Chondrocyte (in vitro differentiated cells): ENCODE measurements around the gene CCDC88C. TPM values are rescaled to one million over a fixed set of nuclear protein-coding genes. Genes with fewer than 3 reads are reported as not detected.

ENCODE experiments used
- DNase-seq: peaks from one replicate; pipeline ENCODE4 v3.0.0; 2021; ENCODE audit warnings: mixed read lengths, low spot score
- H3K27ac Mint-ChIP-seq: one replicate; pipeline ENCODE4 v1.8.0; 2021; ENCODE audit warnings: mild to moderate bottlenecking, moderate library complexity, mixed read lengths; ENCODE audit not compliant: unreplicated experiment
- H3K27me3 Mint-ChIP-seq: 2 replicates; pipeline ENCODE4 v1.8.0; 2021; ENCODE audit warnings: low read depth, mixed read lengths
- H3K36me3 Mint-ChIP-seq: 2 replicates; pipeline ENCODE4 v1.8.0; 2021; ENCODE audit warnings: low read depth, mixed read lengths
- H3K4me1 Mint-ChIP-seq: 2 replicates; pipeline ENCODE4 v1.8.0; 2021; ENCODE audit warnings: low read depth, mild to moderate bottlenecking, mixed read lengths
- H3K4me3 Mint-ChIP-seq: one replicate; pipeline ENCODE4 v1.8.0; 2021; ENCODE audit warnings: mild to moderate bottlenecking, moderate library complexity, mixed read lengths; ENCODE audit not compliant: unreplicated experiment
- H3K9me3 Mint-ChIP-seq: 2 replicates; pipeline ENCODE4 v1.8.0; 2021; ENCODE audit warnings: low read depth, mixed read lengths
- CTCF ChIP-seq: fragments of 200-600 bp; sonication (generic); IDR thresholded peaks from 2 replicates; pipeline ENCODE4 v1.5.0; 2021; ENCODE audit warnings: antibody characterized with exemption, mild to moderate bottlenecking, moderate library complexity
- total RNA-seq: library from RNA; stranded (reverse); gene quantifications from 3 replicates; pipeline ENCODE4 v1.2.1, GENCODE V29; 2021

CCDC88C gene
- total RNA-seq, 1 donor from 2014 or later = 2.3 TPM

GRCh38 chr14:91416744-91417119 lies 888 bp downstream of the CCDC88C start:
- H3K27ac Mint-ChIP-seq = peak overlapping the region; percentile 53

GRCh38 chr14:91415794-91416743 lies 1.6 kb downstream of the CCDC88C start:
- Mint-ChIP-seq H3K4me1 (peaks cover 28% of the 10 kb centered on the region), H3K9me3 (no peaks in the 10 kb centered on the region), H3K27ac (peak overlapping the region; percentile 53), H3K4me3 (peak overlapping the region; percentile 61), H3K36me3 (no peaks in the 10 kb centered on the region), H3K27me3 (peaks cover 5% of the 10 kb centered on the region)
- no peak for DNase-seq
- TF ChIP-seq CTCF = no peak

More at GRCh38 chr14:91416744-91417119, 888 bp downstream of the CCDC88C start:
- Mint-ChIP-seq H3K9me3 (no peaks in the 10 kb centered on the region), H3K27me3 (peaks cover 5% of the 10 kb centered on the region), H3K4me3 (peak overlapping the region; percentile 61), H3K36me3 (no peaks in the 10 kb centered on the region), H3K4me1 (peaks cover 28% of the 10 kb centered on the region)
- no peak for TF ChIP-seq CTCF
- no peak for DNase-seq

GRCh38 chr14:91414475-91414833 lies 3.2 kb downstream of the CCDC88C start:
- Mint-ChIP-seq H3K4me3 (no peak overlapping the region), H3K4me1 (peaks cover 28% of the 10 kb centered on the region), H3K9me3 (no peaks in the 10 kb centered on the region), H3K36me3 (no peaks in the 10 kb centered on the region), H3K27me3 (peaks cover 5% of the 10 kb centered on the region), H3K27ac (no peak overlapping the region)
- no peak for TF ChIP-seq CTCF
- DNase-seq = no peak

- no peak overlapping the region for H3K27ac Mint-ChIP-seq
- H3K4me3 Mint-ChIP-seq = no peak overlapping the region
- DNase-seq = no peak
Measured at GRCh38 chr14:91413547-91414474, 3.8 kb downstream of the CCDC88C start.

More at GRCh38 chr14:91413547-91414474, 3.8 kb downstream of the CCDC88C start:
- Mint-ChIP-seq H3K4me1 (peaks cover 26% of the 10 kb centered on the region), H3K27me3 (peaks cover 5% of the 10 kb centered on the region), H3K9me3 (no peaks in the 10 kb centered on the region), H3K36me3 (no peaks in the 10 kb centered on the region)
- TF ChIP-seq CTCF = no peak
